Measurements from ENCODE around the gene PRKCB.
"Not testable (repeated sequence)": the region's sequence is repeated elsewhere in the genome, so short reads cannot be mapped to it uniquely, and the experiment has no call there.

Gene PRKCB

DNA sequence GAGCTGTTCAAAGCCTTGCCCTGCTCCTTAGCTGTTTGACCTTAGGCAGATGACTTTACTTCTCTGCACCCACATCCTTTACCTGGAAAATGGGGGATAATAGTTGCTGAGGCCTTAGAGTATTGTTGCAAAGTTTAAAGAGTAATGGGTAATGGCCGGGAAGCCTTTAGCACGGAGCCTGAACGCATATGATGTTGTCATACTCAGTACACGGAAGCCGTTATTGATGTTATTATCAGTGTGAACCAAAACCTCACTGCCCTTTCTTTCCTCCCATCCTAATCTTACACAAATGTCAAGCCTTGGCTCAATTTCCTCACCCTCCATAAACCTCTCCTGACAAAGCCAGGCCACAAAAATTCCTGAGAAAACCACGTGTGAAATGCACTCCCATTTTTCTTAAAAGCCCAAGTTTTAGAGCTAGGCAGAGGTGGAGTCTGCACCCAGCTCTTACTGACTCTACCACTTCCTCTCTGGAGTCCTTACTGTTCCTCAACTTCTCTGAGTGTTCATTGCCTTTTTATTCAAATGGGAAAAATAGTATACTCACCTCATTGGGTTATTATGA is 353.1 kb downstream of the PRKCB start:
- DNase-seq = no peak

DNA sequence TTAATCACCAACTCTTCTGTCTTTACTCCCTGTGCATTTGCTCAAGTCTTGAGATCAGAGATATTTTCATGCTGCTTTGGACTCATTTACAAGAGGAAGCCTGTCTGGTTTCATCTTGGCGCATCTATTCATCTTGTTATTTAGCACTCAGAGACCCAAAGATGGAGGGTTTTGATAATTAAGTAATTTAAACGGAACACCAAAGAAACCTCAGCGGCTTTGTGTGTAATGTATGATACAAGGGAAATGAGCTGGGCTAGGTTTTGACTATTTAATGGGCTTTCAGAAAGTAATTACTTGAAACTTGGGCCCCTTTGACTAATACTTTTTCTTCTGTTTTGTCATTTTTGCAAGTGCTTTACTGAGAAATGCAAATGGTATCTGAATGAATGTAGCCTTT is 354.2 kb downstream of the PRKCB start:
- no peak for DNase-seq

DNA sequence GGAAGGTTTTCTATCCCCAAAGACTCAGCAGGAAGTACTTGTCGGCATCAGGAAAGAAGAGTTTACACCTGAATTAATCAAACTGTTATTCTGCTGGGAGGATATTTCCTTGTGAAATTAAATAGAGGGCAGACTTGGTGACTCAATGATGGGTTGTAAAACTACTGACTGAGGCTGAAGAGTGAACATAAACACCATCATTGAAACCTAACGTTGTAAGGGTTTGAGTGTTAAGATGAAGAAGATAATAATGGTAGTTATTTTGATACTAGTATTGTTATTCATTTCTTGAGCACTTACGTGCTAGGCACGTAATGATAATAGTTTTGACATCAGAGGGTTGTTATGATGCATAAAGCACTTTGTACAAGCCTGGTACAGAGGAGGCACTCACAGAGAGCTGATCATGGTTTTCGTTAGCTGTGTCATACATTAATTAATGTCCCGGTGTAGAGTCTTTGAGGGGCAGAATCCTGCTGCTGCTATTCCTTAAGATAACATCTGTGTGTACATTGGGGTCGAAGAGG is 356.2 kb downstream of the PRKCB start:
- DNase-seq = no peak

DNA sequence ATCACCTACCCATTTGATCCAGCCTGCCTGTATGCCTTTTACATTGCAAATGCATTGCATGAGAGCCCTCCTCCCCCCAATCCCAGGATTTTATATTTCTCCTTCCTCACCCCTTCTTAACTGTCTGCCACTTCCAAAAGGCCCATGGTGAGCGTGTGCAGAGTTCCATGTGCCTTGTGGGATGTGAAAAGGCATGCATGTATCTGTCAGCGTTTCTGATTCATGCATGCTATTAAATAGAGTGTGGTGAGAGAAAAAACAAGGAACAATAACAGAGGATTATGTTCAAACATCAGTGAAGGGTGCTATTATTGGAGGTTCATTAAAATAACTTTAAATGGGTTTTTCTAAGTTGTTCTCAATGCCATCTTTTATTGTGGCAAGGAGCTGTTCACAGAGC is 359.4 kb downstream of the PRKCB start:
- no peak for DNase-seq

DNA sequence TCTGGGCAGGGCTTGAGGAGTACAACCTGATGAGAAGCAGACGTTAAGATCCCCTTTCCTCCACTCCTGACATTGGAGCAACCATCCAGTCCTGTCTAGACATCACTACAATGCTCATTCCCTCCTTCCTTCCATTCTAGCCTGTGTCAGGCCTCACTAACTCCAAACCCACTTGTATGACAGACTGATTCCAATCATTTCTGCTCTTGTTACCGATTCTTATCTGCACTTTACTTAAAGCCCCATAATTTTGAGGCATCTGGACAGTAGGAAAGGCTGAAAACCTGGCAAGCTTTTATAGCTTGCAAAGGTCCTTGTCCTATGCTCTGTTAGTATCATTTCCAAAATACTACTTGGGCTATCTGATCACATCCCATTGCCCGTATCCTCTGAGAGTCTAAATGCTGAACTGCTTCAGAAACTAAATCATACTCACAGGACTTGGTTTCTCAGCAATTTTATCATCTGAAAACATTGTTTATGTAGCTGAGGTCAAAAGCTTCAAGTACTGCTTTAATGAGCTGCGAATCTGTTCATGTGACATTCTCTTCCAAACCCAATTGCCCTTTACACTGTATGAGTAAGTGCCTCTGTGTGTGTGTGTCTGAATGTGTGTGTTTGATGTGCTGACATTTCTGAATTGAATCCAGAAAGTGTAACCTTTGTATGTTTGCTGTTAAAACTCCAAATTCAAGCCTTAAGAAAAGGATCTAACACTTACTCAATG is 363.2 kb downstream of the PRKCB start:
- DNase-seq = no peak

DNA sequence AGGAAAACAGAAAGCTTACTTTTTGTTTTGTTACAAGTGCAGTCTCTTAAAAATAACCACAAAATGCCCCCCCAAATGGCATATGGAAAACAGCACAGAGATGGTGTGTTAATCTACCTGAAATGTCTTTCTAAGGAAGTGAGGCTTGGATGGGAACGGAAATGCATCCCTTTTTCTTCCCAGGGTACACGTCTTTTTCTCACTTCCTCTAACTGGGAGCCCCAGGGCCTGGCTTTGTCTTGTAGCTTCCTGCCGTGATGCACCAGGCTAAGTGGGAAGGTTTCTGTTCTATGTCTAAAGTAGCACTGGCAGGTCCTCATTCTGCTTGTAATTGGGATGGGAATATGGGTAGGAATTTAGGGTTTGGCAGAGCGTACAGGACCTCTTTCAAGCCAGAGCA is 367.9 kb downstream of the PRKCB start:
- DNase-seq = no peak

DNA sequence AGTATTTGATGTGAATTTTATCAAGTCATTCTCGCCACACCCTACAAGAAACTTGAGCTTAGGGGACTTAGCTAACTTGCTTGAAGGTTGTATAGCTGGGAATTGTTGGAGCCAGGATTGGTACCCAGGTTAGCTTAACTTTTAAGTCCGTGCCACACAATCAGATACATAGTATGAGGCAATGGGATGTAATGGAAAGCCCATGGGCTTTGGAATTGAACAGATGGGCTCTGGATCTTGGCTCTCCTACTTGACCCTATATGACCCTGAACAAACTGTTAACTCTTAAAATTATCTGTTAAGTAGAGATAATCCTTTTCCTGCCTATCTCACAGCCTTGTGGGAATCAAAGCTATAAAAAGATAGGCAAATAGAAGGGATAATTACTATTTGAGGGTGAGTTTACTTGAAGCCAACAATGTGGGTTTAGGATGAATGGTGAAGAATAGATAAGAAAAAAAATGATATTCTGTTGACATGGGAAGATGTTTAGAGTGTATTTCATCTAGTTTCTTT is 368.4 kb downstream of the PRKCB start:
- no peak for DNase-seq

DNA sequence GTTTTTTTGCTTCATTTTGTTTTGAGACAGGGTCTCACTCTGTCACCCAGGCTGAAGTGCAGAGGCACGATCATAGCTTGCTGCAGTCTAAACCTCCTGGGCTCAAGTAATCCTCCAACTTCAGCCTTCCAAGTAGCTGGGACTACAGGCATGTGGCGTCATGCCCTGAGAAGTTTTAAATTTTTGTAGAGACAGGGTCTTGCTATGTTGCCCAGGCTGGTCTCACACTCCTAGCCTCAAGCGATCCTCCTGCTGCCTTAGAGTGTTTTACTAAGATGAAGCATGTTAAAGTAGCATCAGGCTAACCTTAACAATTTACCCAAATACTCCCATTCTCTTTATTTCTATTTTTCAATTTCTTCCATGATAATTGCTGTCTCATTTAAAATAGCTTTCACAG is 371.1 kb downstream of the PRKCB start:
- DNase-seq = no peak

DNA sequence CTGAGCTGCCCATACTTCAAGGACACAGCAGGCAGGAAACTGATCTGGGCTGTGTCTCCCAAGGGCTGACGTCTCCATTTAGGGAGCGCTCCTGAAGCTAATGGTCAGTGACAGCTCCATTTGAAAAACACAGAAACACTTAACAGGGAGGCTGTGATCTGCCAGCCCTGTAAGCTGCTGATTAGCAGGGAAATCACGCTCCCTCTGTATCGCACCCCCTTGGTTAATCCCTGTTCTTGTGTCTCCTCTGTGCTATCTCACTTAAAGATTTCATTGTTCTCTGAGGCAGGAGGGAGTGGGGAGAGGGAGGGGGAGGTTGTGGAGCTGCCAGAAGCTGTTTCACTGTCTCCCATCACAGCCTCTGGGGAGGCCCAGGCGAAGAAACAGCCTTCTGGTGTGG is 372.9 kb downstream of the PRKCB start:
- no peak for DNase-seq

DNA sequence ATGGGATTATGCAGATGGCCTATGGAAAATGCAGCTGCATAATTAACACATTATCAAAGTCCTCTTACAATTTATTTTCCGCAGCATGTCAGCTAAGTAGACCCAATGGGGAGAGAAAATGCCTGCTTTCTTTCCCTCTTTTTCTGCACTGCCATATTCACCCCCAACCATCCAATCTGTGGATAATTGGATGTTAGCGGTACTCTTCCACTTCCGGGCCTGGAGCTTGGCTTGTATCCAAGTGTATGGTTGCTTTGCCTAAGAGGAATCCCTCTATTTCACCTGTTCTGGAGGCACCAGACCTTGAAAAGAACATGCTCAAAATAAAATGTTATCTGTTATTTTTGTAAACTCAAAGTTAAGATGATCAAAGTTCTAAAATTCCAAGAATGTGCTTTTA is 379.2 kb downstream of the PRKCB start:
- no peak for DNase-seq

DNA sequence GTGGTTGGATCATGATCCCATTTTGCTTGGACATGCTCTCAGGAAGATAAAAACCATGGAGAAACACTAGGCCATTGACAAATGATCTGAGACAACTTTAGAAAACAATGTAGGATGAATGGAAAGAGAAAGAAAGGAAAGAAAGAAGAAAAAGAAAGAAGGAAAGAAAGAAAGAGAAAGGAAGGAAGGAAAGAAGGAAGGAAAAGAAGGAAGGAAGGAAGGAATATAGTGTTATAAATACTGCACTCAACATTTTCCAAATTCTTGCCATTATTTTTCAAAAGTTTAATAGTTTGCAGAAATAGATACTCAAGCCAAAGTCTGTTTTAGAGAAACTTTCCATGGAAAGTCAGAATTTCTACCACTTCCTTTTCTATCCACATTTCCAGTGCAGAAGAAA is 381.2 kb downstream of the PRKCB start:
- no peak for DNase-seq

DNA sequence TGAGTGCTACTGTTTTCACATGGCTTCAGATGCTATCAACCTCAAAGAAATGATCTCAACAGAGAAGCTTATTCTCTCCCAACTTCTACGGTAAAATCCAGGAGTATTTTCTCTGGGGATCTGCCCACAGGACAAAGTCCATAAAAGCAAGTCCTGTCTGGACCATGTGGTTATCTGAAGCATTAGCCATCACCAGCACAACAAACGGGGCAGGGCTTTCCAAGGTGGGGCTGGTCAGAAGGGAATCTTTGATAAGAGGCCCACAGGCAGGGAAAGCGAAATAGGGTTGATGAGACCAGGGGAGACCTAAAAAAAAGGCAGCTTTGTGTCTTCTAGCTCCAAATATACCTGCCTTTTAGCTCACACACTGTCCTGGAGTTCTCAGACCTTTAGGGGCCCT is 381.7 kb downstream of the PRKCB start:
- DNase-seq = no peak

DNA sequence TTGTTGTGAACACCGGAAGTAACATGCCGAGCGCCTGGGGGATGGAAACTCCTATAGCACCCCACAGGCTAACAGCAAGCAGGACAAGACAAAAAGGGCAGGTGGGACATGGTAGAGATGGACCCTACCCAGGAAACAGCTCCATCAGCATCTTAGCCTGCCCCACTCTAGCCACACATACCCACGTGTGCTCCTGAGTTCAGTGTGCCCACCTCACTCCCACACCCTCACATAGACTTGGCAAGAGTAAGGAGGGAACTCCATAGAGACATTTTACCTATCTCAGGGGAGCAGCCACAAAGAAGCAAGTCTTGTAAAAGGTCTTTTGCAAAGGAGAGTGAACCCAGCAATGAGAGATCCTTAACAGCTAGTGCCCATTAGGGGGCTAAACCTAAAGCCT is 382.5 kb downstream of the PRKCB start:
- no peak for DNase-seq

DNA sequence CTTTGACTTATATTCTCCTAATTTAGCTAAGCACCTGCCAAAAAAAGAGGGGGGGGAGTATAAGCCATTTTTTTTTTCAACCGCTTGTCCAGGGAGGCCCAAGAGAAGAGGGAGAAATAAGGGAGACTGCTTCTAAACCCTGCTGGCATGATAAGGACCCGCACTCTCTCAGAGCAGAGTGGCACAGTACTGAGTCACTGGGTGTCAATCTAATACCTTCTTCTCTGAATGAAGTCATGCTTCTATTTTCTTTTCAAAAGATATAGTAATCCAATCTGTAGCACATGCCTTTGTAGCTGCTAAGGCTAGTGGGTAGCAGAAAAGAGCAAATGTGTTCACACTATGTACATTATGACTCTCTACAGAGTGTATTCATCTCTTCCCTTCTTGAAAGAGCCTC is 385.4 kb downstream of the PRKCB start:
- no peak for DNase-seq

DNA sequence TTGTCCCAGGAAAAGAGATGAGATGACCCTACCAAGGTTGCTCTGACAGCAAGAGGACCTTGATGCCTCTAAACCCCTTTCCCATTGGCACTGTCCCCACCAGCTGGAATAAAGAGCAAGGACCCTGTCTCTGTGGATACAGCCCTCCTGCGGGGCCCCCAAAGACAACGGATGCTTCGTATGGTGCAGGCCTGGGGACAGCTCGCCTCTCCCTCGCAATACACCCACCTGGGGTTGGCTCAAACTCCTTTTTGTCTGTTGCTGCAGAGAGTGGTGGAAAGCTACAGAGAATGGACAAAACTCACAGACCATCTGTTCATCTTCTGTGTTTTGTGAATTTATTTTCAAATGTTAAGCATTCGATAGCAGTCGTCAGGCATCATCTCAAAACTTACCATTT is 392.7 kb downstream of the PRKCB start:
- no peak for DNase-seq

DNA sequence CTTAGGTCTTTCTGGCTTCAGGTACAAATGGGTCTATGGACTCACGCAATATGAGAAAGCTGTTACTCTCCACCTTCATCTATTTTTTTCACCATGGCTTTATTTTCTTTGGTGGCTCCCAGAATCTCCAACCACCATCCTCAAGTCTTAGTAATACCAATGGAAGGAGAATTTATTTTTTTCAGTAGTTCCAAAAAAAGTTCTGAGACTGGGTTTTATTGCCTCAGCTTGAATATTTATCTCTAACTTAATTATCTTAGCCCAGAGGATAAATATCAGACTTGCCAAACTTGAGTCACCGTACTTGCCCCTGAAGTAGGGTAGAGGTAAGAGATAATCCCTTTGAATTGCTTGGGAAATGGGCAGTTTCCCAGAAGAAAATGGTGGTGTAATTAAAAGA is 397.2 kb downstream of the PRKCB start:
- DNase-seq = no peak

DNA sequence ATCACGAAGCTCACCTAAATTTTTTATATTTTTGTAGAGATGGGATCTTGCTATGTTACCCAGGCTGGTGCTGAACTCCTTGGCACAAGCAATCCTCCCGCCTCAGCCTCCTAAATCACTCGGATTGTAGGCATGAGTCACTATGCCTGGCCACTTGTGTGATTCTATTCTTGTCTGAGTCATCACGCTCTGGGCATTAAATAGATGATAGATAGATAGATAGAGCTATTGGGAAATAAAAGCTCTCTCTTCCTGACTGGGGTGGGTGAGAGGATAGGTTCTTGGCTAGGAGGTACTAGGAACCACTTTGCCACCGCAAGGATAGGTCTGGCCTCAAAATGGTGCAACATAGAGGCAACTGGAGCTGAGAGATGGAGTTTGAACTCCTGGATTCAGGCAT is 399.0 kb downstream of the PRKCB start:
- DNase-seq = no peak

DNA sequence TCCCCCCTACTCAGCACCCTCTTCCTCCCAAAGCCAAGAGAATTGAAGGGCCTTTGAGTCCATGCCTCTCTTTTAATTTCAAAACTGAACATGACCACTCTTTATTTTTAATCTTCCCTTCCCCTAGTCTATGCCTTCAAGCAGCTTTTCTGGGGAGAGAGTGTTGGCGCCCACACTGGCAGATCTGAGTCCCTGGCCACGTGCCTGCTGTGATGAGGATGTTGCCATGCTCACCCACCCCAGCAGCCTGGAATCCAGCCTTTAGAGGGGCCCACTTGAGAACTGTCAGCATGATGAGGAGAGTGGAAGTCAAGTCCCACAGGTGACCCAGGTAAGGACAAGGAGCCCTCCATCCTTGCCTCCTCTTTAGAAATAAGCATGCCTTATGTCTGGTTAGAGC is 400.0 kb downstream of the PRKCB start:
- no peak for DNase-seq

DNA sequence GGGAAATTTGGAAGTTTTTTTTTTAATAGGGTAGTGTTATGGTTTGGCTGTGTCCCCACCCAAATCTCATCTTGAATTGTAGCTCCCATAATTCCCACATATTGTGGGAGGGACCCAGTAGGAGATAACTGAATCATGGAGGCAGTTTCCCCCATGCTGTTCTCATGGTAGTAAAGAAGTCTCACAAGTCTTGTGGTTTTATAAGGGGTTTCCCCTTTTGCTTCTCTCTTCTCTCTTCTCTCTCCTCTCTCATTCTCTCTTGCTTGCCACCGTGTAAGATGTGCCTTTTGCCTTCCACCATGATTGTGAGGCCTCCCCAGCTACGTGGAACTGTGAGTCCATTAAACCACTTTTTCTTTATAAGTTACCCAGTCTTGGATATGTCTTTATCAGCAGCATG is 403.1 kb downstream of the PRKCB start:
- not testable (repeated sequence) for DNase-seq

DNA sequence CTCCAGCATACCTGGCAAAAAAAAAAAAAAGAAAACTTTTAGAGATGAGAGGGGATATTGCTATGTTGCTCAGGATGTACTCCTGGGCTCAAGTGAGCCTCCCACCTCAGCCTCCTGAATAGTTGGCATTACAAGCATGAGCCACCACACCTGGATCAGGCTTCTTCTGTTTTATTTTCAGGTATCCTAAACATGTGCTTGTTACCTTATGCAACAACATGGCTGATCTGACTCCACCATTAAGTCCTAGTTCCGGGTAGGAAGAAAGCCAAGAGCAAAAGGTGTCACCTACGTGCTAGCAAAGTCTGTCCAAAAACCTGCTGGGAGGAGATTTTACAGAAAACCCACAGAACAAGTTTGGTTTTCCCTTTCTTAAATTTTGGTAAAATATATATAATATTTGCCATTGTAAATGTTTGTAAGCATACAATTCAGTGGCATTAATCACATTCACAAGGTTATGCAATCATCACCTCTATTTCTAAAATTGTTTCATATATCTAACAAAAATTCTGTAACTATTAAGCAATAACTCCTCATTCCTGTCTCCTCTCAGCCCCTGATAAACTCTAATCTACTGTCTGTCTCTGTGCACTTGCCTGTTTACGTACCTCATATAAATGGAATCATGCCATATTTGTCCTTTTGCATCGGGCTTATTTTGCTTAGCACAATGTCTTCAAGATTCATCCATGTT is 411.3 kb downstream of the PRKCB start:
- no peak for DNase-seq

DNA sequence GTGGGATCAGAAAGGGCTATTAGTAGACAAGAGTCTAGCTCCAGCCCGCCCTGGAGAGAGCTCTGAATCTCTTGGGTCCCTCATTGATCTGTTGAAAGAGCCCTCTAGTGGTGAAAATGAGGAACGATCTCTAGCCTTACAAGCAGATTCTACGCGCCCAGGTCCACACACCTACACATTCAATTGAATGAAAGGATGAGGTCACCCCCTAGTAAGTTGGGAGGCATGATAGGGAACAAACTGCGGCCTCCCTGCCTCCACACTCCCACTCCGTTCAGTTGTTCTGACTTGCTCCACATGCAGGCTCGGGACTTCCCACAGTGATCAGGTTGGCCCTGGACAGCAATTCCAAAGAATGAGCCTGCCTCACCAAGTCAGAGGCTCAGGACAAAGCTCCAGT is 417.4 kb downstream of the PRKCB start:
- DNase-seq = peak; percentile 18

DNA sequence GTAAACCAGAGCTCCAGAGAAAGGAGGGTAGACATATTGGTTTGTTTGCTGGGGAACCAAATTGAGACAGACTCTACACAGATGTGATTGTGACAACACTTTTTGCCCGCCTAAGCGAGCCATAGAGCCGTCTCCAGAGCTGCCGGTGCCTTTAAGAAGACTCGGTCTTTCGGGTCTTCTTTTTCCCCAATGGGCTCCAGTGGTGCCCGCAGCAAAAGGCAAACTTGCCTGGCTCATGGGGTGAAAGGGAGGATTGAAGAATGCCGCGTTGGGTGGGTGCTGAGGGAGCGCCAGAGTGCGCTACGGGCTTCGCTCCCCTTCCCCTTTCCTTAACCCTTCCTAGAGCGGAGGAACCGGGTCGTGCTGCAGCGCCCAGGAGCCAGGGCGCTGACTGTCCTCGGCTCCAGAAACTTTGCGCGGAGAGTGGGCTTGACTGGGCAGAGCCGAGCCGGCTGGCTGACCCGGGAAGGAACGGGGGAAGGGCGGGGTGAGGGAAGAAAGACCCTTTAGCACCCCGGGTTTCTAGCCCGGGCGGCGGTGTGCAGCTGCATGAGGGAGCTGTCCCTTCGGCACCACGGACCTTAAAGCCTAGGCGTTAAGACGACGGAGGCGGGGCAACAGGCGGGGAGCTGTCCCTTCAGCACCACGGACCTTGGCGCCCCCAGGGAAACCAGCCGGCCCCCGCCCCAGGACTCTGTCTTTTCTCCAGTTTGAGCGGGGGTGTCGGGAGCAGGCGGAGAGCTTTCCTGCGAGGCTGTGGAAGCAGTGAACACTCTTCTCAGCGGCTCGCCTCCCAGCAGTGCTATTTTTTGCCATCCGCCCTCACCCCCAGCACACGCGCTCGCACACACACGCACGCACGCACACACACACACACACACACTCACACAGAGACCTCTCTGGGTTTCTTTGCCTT is 419.9 kb downstream of the PRKCB start, which contains the start of gene CACNG3:
Gene CACNG3 (plus strand): TSS at position 880 of the 916 bp plus-strand sequence. CDS start 420 bp downstream, outside the sequence.
- peak; percentile 46 for DNase-seq
